Measurements from ENCODE around the gene MDM1. TPM values are rescaled to one million over a fixed set of nuclear protein-coding genes. Genes with fewer than 3 reads are reported as not detected.

The MDM1 gene
- total and polyA plus RNA-seq, 2 of the 13 experiments (the other 11 are each of a cell fraction or from before 2014, with no cell fraction given), result 4.6 to 15.2 TPM

DNA sequence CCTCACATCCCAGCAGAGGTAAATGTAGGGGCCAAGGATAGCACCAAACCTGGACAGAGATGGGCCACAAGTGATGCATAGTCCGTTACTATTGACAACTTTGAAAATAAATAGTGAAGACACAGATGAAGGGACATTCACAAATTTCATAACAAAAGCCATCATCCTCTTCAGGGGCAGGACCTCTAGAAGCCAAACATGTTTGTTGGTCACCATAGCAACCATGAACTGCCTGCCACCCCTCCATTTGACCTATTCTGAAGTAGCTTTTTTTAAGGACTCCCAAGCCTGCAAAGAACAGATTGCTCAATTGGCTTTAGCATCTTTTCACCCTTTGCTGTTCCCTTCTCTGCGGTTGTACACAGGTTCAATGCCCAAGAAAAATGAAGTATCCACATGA lies 35.7 kb upstream of the MDM1 start:
- no peak for DNase-seq (ENCODE audit: low spot score)
- Histone ChIP-seq H2AFZ (ENCODE audit: low read length) (no peak overlapping the region), H3K27ac (ENCODE audit: extremely low read length, insufficient read depth, low read length) (no peak overlapping the region), H4K20me1 (ENCODE audit: insufficient read depth, low read length) (no peaks in the 10 kb centered on the region), H3K4me3 (replicated peaks in 1 of 3; ENCODE audit: insufficient read depth in 1 of 3, low read depth in 2 of 3, low read length in 3 of 3) (no peak overlapping the region), H3K79me2 (ENCODE audit: insufficient read depth, low read length) (no peaks in the 10 kb centered on the region), H3K4me2 (ENCODE audit: low read depth, low read length) (no peak overlapping the region), H3K9ac (ENCODE audit: insufficient read depth, low read depth, low read length) (no peak overlapping the region), H3K36me3 (replicated peaks in 1 of 2; ENCODE audit: control insufficient read depth in 1 of 2, insufficient read depth in 2 of 2, low read length in 2 of 2) (no peaks in the 10 kb centered on the region), H3K9me3 (ENCODE audit: low read length) (no peaks in the 10 kb centered on the region), H3K27me3 (ENCODE audit: control insufficient read depth in 1 of 2, insufficient read depth in 2 of 2, low read length in 2 of 2) (no peaks in the 10 kb centered on the region; a peak in 1 of 5 replicates), H3K4me1 (ENCODE audit: insufficient read depth, low read length) (peaks cover 13% of the 10 kb centered on the region; the same call in 1 of the 2 replicates)
- no TSS peak for BruUV-seq (replicated peaks)
- intact Hi-C loops (cut with micrococcal nuclease; ENCODE audit: unreplicated experiment) (no loop called here), in situ Hi-C loops (cut with HindIII; ENCODE audit: extremely low pct_ligation_motif_present, low pct_unique_long_range_greater_than_20kb) (no loop called here)
- ATAC-seq, result no peak
- WGBS (ENCODE audit: low lambda C conversion rate), result 58% methylated on average over 2 of the region's 2 CpGs
- ChIA-PET CTCF (ENCODE audit: low intra/inter-chr PET ratio, low total read pairs) (no interaction called here), POLR2A (no interaction called here)
- FAIRE-seq, result no peak
- no peak for TF ChIP-seq ZNF891 (CRISPR knock-in tag; IDR thresholded peaks at IDR 0.05)
- TF ChIP-seq, protein P1, sequence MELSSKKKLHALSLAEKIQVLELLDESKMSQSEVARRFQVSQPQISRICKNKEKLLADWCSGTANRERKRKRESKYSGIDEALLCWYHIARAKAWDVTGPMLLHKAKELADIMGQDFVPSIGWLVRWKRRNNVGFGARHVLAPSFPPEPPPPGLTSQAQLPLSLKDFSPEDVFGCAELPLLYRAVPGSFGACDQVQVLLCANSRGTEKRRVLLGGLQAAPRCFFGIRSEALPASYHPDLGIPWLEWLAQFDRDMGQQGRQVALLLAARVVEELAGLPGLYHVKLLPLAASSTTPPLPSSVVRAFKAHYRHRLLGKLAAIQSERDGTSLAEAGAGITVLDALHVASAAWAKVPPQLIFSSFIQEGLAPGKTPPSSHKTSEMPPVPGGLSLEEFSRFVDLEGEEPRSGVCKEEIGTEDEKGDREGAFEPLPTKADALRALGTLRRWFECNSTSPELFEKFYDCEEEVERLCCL (CRISPR knock-in tag; IDR thresholded peaks at IDR 0.05; ENCODE audit: borderline replicate concordance), result no peak
- TF ChIP-seq ZNF780A (CRISPR knock-in tag; IDR thresholded peaks at IDR 0.05), result no peak
- no peak for TF ChIP-seq SMAD9 (CRISPR knock-in tag; IDR thresholded peaks at IDR 0.05)
- TF ChIP-seq TBX2 (CRISPR knock-in tag; IDR thresholded peaks at IDR 0.05; ENCODE audit: borderline replicate concordance), result no peak
- TF ChIP-seq ZBTB37 (CRISPR knock-in tag; IDR thresholded peaks at IDR 0.05), result no peak
- no peak for TF ChIP-seq DMAP1 (CRISPR knock-in tag; IDR thresholded peaks at IDR 0.05)
- no peak for TF ChIP-seq ZNF230 (CRISPR knock-in tag; IDR thresholded peaks at IDR 0.05)
- TF ChIP-seq ZMYM3 (CRISPR knock-in tag; IDR thresholded peaks at IDR 0.05), result no peak
- no peak for TF ChIP-seq ZNF672 (CRISPR knock-in tag; IDR thresholded peaks at IDR 0.05)
- TF ChIP-seq MTA1 (CRISPR knock-in tag; IDR thresholded peaks at IDR 0.05; ENCODE audit: borderline replicate concordance), result no peak
- TF ChIP-seq, protein P2, sequence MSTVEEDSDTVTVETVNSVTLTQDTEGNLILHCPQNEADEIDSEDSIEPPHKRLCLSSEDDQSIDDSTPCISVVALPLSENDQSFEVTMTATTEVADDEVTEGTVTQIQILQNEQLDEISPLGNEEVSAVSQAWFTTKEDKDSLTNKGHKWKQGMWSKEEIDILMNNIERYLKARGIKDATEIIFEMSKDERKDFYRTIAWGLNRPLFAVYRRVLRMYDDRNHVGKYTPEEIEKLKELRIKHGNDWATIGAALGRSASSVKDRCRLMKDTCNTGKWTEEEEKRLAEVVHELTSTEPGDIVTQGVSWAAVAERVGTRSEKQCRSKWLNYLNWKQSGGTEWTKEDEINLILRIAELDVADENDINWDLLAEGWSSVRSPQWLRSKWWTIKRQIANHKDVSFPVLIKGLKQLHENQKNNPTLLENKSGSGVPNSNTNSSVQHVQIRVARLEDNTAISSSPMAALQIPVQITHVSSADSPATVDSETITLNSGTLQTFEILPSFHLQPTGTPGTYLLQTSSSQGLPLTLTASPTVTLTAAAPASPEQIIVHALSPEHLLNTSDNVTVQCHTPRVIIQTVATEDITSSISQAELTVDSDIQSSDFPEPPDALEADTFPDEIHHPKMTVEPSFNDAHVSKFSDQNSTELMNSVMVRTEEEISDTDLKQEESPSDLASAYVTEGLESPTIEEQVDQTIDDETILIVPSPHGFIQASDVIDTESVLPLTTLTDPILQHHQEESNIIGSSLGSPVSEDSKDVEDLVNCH (CRISPR knock-in tag; IDR thresholded peaks at IDR 0.05), result no peak
- TF ChIP-seq NFYC (CRISPR knock-in tag; IDR thresholded peaks at IDR 0.05), result no peak
- TF ChIP-seq EED (CRISPR knock-in tag; IDR thresholded peaks at IDR 0.05), result no peak
- no peak for TF ChIP-seq POLR2G (IDR thresholded peaks at IDR 0.05; ENCODE audit: low read depth, low read length)
- TF ChIP-seq, protein P3, sequence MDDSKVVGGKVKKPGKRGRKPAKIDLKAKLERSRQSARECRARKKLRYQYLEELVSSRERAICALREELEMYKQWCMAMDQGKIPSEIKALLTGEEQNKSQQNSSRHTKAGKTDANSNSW (CRISPR knock-in tag; IDR thresholded peaks at IDR 0.05; ENCODE audit: borderline replicate concordance), result no peak
- TF ChIP-seq ZFP62 (CRISPR knock-in tag; IDR thresholded peaks at IDR 0.05), result no peak
- TF ChIP-seq, protein P4, sequence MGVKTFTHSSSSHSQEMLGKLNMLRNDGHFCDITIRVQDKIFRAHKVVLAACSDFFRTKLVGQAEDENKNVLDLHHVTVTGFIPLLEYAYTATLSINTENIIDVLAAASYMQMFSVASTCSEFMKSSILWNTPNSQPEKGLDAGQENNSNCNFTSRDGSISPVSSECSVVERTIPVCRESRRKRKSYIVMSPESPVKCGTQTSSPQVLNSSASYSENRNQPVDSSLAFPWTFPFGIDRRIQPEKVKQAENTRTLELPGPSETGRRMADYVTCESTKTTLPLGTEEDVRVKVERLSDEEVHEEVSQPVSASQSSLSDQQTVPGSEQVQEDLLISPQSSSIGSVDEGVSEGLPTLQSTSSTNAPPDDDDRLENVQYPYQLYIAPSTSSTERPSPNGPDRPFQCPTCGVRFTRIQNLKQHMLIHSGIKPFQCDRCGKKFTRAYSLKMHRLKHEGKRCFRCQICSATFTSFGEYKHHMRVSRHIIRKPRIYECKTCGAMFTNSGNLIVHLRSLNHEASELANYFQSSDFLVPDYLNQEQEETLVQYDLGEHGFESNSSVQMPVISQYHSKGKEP (CRISPR knock-in tag; IDR thresholded peaks at IDR 0.05), result no peak
- no peak for TF ChIP-seq CEBPB (IDR thresholded peaks at IDR 0.05; ENCODE audit: borderline replicate concordance, low read depth, low read length)
- no peak for TF ChIP-seq ZNF816 (CRISPR knock-in tag; IDR thresholded peaks at IDR 0.05; ENCODE audit: borderline replicate concordance)
